NCI-H2227 treated with DMSO at 0.1 percent for 48 hours (cell line): ENCODE results near the gene LRP10.
A peak's percentile ranks its signal among the peaks of the same experiment; 100 is the strongest.

ENCODE experiments used
- DNase-seq: peaks from one replicate; lab custom pipeline; 2025; lab: John Stamatoyannopoulos, UW

LRP10 gene

DNA sequence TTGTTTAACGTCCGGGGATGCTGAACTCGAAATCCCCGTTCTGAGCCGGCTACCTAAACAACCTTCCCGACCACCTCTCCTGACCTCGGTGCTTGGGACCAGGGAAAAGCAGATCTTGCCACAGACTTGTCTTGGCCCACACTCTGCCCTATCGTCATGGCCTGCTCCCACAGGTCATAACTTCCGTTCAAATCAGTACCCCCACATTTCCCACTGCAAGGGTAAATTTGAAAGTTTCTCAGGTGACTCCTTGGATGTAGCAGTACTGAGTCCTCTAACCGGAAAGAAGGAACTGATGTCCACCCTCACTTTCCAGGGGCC is 48.0 kb downstream of the LRP10 start:
- DNase-seq, result no peak

DNA sequence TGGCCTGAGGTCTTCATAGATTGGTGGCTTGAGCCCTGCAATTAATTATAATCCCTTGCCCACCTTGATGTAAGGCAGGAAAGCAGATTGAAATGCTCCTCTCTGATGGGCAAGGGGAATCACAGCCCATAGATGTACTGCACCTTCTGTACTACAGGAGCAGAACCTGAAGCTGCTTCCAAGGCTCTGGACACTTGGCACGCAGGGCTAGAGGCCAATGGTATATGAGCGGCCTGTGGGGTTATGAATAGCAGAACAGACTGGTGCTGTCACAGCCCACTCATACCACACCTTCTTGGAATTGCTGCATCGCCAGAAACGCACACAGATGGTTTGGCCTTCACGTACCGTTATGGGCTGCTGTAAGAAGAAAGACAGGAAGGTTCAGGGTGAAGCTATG is 49.2 kb downstream of the LRP10 start:
- no peak for DNase-seq

DNA sequence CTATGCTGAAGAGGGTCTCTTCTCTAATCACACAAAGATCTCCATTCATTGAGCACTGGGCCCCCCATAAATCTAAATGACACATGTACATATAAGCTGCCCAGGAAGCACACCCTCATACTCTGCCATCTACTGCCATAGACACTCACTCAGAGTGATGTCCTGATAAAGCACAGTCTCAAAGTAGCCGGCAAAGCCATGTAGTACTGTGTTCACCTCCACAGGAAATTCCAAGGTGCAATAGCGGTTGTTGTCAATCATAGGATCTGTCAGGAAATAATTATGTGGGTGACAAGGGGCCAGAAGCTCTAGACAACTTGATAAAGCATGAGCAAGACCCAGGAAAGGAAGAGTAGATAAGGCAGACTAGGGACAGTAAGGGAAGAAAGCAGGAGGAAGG is 50.8 kb downstream of the LRP10 start:
- no peak for DNase-seq

DNA sequence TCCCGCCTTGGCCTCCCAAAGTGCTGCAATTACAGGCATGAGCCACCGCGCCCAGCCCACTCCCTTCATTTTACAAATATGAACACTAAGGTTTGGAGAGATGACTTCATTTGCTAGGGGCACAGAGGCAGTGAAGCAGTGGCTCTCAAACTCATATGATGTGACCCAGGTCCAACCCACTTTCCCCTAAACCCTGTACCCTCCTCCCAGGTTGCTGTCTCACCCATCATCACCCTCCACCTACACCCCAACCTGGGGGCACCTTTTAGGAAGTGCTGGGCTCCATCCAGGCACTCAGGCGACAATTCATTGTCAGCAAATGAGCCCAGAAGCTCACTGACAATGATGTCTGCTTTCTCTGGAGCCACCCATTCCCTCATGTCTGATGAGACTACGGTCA is 52.2 kb downstream of the LRP10 start:
- no peak for DNase-seq

DNA sequence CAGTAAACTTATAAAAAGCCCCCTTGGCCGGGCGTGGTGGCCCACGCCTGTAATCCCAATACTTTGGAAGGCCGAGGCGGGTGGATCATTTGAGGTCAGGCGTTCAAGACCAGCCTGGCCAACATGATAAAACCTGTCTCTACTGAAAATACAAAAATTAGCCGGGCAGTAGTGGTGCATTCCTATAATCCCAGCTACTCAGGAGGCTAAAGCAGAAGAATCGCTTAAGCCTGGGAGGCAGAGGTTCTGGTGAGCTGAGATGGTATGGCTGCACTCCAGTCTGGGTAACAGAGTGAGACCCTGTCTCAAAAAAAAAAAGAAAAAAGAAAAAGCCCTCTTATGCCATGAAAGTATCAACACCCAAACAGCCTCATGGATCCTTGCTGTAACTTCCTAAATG is 54.0 kb downstream of the LRP10 start:
- no peak for DNase-seq

DNA sequence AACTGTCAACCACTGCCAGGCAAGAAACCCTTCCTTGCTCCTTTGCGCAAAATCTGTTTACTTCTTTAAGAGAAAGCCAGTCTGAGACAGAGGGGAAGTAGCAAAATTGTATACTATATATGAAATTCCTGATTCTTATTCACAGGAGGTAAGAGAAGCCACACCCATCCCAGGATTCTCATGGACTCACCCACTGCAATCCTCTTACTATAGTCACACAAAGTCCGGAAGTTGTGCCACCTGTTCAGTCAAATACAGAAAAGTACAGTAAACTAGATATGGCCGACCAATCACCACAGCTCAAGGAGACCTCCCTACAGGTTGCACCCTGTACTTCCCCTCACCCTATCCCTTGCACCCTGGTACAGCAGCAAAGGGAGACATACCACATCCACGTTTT is 54.8 kb downstream of the LRP10 start:
- DNase-seq, result no peak

DNA sequence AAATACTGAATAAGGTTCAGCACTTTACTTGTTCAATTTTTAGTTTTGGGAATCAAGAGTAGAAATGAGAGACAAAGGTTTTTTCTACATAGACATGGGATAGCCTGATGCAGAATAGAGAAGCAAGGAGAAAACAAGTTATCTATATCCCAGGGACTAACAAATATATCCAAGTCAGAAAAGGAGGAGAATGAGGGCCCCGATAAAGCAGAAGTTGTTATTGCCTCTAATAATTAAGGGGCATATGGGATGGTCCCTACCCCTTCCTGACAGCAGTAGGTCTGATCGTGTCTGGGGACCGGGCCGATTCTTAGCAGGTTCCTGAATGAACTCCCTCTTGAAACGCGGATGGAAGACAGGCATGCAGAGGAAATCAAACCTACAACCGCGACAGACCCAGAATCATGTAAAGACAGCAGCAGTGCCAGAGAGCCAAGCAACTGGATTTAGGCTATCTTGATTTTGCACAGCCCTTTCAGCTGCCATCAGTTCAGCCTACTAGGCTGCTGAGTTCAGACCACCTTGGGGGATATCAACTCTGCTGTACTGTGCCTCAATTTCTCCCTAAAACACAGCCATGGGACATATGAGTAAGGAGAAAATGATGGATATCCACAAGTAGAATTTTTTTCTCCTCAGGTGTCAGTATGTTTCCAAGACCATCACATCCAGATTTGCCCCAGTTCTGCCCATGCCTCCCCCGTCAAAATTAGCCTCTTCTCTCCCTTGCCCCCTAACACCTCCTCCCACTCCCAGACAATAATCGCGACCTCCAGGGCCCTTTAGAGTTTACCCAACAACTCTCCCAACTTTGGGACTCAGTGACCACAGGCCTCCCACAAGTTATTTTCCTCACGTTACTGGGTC is 56.9 kb downstream of the LRP10 start:
- no peak for DNase-seq

DNA sequence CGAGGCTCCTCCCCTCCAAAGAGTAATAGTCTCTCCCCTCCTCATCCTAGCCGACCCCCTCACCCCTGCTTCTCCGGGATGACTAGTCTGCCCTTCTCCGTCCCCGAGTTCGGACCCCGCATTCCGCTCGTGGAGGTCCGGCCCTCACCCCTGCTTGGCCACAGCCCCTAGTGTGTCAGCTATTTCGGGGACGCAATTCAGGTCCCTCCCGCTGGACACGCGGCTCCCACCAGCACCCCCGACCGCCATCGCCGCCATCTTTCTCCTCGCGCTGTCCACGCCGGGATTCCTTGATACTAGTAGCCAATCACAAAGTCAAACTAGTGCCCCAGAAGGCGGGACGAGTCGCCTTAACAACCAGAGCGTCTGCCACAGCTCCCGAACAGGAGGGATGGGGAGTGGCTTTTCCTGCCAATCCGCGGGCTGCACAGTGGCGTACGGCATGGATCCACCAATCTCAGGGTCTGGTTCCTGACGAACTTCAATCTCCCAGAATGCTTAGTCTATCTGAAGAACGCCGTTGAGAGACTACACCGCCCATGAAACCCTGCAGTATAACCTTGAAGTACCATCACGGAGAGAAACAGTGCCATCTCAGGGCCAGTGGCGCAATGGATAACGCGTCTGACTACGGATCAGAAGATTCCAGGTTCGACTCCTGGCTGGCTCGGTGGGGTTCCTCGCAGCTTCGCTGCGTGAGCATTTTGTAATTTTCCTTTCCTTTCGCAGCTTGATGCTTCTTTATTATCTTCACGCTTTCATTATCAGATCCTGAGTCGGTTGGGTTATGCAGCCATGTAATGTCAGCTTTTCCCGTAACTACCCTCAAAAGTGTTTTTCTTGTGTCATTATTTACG is 57.8 kb downstream of the LRP10 start, which contains the start of gene PRMT5:
Gene PRMT5 (minus strand): TSS at position 273 of the 857 bp plus-strand sequence. CDS start 15 bp downstream, at position 258.
- peak; percentile 99 for DNase-seq

DNA sequence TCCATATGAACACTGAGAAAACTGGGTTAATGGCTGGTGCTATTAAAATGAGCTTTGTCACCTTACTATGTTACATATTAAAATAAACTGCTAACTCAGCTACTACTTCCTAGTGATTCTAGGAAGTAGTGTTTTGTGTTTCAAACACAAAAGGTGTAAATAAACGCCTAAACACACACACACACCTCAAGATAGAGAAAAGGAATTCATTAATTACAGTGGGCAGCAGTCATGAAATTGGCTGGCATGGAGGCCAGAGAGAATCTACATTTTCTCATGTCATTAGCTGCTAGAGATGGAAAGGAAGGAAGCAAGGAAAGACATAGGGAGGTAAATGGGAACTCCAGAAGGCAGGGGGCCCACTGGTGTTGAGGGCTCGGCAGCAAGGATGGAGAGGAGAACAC is 58.4 kb downstream of the LRP10 start:
- no peak for DNase-seq
